OCI-LY7 (cell line): ENCODE data around the gene ZFHX3. TPM values are rescaled to one million over a fixed set of nuclear protein-coding genes. Genes with fewer than 3 reads are reported as not detected.

ENCODE experiments used
- BruUV-seq: library from RNA; stranded (reverse); fragments of 400-500 nt; replicated peaks from 2 replicates; lab custom pipeline; 2021; lab: Mats Ljungman, UMichigan
- CTCF ChIA-PET: fragments of 300-600 bp; sonication (Branson Sonifier 250); formaldehyde crosslinking; loops from one replicate; lab custom pipeline; 2022; ENCODE audit warnings: antibody characterized with exemption; ENCODE audit not compliant: unreplicated experiment; lab: Charles Lee
- POLR2A ChIA-PET: fragments of 300-600 bp; sonication (Branson Sonifier 250); formaldehyde crosslinking; loops from one replicate; lab custom pipeline; 2022; ENCODE audit warnings: antibody characterized with exemption; lab: Charles Lee
- DNase-seq: peaks from one replicate; pipeline ENCODE4 v3.0.0-alpha.2; 2015; ENCODE audit warnings: low spot score
- H2AFZ ChIP-seq: fragments of 200-600 bp; sonication (generic), shearing (Covaris generic); 2 replicates; pipeline ENCODE4 v1.6.1; 2014; ENCODE audit warnings: mild to moderate bottlenecking, antibody characterized with exemption, low read length, moderate library complexity
- H3K27ac ChIP-seq: fragments of 200-600 bp; sonication (generic); 2 replicates; pipeline ENCODE4 v1.5.1; 2014; ENCODE audit warnings: mixed run types, low read depth, mild to moderate bottlenecking, moderate library complexity, low read length, inconsistent platforms; ENCODE audit not compliant: poor library complexity, severe bottlenecking
- H3K36me3 ChIP-seq: fragments of 200-600 bp; sonication (generic); 2 replicates; pipeline ENCODE4 v1.6.1; 2014; ENCODE audit warnings: mild to moderate bottlenecking, antibody characterized with exemption, low read length, moderate library complexity, mixed read lengths; ENCODE audit not compliant: insufficient read depth
- H3K4me1 ChIP-seq: fragments of 200-600 bp; sonication (generic); 2 replicates; pipeline ENCODE4 v1.5.1; 2014; ENCODE audit warnings: mild to moderate bottlenecking, low read length; ENCODE audit not compliant: insufficient read depth, poor library complexity, severe bottlenecking
- H3K4me2 ChIP-seq: fragments of 200-600 bp; sonication (generic); 2 replicates; pipeline ENCODE4 v1.6.1; 2014; ENCODE audit warnings: mild to moderate bottlenecking, low read length
- H3K4me3 ChIP-seq: fragments of 200-600 bp; sonication (generic); 2 replicates; pipeline ENCODE4 v1.5.1; 2014; ENCODE audit warnings: mild to moderate bottlenecking, low read depth, low read length; ENCODE audit not compliant: poor library complexity, severe bottlenecking
- H3K79me2 ChIP-seq: fragments of 200-600 bp; sonication (generic); 2 replicates; pipeline ENCODE4 v1.6.1; 2016; ENCODE audit warnings: low read depth, mild to moderate bottlenecking, low read length, moderate library complexity, mixed read lengths; ENCODE audit not compliant: insufficient read depth
- H3K9me2 ChIP-seq: fragments of 200-600 bp; sonication (generic); 2 replicates; pipeline ENCODE4 v1.6.1; 2016; ENCODE audit warnings: mild to moderate bottlenecking, low read length, mixed read lengths; ENCODE audit not compliant: insufficient read depth
- H3K9me3 ChIP-seq: fragments of 200-600 bp; sonication (generic); 2 replicates; pipeline ENCODE4 v1.6.1; 2014; ENCODE audit warnings: mild to moderate bottlenecking, mixed run types, low read length, mixed read lengths
- H4K20me1 ChIP-seq: fragments of 200-600 bp; sonication (generic); 2 replicates; pipeline ENCODE4 v1.6.1; 2014; ENCODE audit warnings: mild to moderate bottlenecking, antibody characterized with exemption, low read length, moderate library complexity, mixed read lengths; ENCODE audit not compliant: insufficient read depth
- CTCF ChIP-seq: fragments of 200-600 bp; sonication (generic); conservative IDR thresholded peaks from 2 replicates; pipeline ENCODE4 v1.5.1; 2014; ENCODE audit warnings: mild to moderate bottlenecking, antibody characterized with exemption, low read length, moderate library complexity, mixed read lengths
- EZH2phosphoT487 ChIP-seq: fragments of 200-600 bp; sonication (generic); IDR thresholded peaks from 2 replicates; pipeline ENCODE4 v1.6.1; 2018; ENCODE audit warnings: low read depth, borderline replicate concordance, mild to moderate bottlenecking, mixed run types, antibody characterized with exemption, low read length, moderate library complexity, mixed read lengths
- intact Hi-C: fragments of 100-400 bp; cut with micrococcal nuclease; formaldehyde crosslinking; loops from one replicate; pipeline ENCODE4 v1.10.0; 2022; ENCODE audit not compliant: unreplicated experiment
- total RNA-seq, 2 experiments: library from RNA; depleted of rRNA in 1 of 2; stranded (reverse); fragments of >200 nt in 1 of 2; shearing (Covaris generic) in 1 of 2; gene quantifications; 2 replicates each; pipeline ENCODE4 v1.2.3, GENCODE V29; 2014 to 2022

ZFHX3 gene
- total RNA-seq, 2 experiments from 2014 or later = 1.3 to 6.2 TPM

DNA sequence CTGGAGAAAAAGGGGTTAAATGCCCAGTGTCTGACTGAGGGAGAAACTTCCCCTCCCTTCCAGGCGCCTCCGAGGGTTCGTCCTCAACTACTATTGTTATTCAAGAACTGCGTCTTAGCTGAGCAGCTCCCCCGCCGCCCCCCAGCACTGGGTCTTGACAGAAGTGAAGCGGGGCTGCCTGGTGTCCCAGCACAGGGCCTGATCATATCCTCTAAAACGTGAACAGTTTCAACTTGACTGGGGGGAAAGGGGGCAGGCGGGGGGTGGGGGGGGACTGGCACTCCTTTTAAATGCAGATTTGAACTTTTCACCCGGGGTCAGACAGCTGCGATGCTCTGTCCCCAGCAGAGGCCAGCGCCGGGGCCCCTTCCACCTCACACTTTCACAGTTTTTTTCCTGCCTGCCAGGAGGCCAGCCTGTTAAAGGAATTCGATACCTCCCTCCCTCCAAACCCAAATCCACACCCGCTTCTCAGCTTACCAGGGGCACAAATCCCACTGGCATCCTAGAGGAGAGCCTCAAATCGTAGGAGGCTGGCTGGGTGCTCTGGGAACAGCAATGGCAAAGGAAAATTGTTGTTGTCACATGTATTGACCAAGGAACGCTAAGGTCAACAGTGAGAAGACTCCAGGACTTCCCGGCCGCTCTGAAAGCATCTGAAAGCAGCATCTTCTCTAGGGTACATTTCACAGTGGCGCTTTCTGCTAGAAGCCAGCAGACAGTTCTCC is 14.5 kb downstream of the ZFHX3 start:
- no peak overlapping the region for H3K4me2 ChIP-seq
- H3K4me3 ChIP-seq = no peak overlapping the region
- ChIA-PET POLR2A (no interaction called here), CTCF (no interaction called here)
- no peak for TF ChIP-seq EZH2phosphoT487
- TF ChIP-seq CTCF = no peak
- H3K36me3 ChIP-seq = no peaks in the 10 kb centered on the region
- no peak overlapping the region for H3K27ac ChIP-seq
- H2AFZ ChIP-seq = no peak overlapping the region
- no peaks in the 10 kb centered on the region for H3K9me3 ChIP-seq
- H3K9me2 ChIP-seq = no peaks in the 10 kb centered on the region
- no peak for DNase-seq
- no peaks in the 10 kb centered on the region; the same call in 1 of the 2 replicates for H4K20me1 ChIP-seq
- intact Hi-C loops = no loop called here
- BruUV-seq = no TSS peak
- H3K79me2 ChIP-seq = no peaks in the 10 kb centered on the region
- peaks cover 6% of the 10 kb centered on the region for H3K4me1 ChIP-seq

GRCh38 chr16:73032541-73033270 is 15.2 kb downstream of the ZFHX3 start:
- no TSS peak for BruUV-seq
- intact Hi-C loops = no loop called here
- POLR2A ChIA-PET = no interaction called here
- peaks cover 6% of the 10 kb centered on the region for H3K4me1 ChIP-seq
- no peaks in the 10 kb centered on the region for H3K79me2 ChIP-seq
- no peaks in the 10 kb centered on the region for H3K9me2 ChIP-seq
- no peaks in the 10 kb centered on the region; the same call in 1 of the 2 replicates for H4K20me1 ChIP-seq
- no peak overlapping the region for H3K27ac ChIP-seq
- CTCF ChIA-PET = no interaction called here
- H3K4me3 ChIP-seq = no peak overlapping the region
- DNase-seq = no peak
- H3K4me2 ChIP-seq = no peak overlapping the region
- no peaks in the 10 kb centered on the region for H3K36me3 ChIP-seq
- TF ChIP-seq EZH2phosphoT487 = no peak
- no peak for TF ChIP-seq CTCF
- H3K9me3 ChIP-seq = no peaks in the 10 kb centered on the region
- no peak overlapping the region for H2AFZ ChIP-seq
